GM21723 (cell line): ENCODE results near the gene PAQR6.
"Not testable (repeated sequence)": the region's sequence is repeated elsewhere in the genome, so short reads cannot be mapped to it uniquely, and the experiment has no call there.

ENCODE experiments used
- ATAC-seq: cut with Tn5 transposase; IDR thresholded peaks from one replicate; pipeline ENCODE4 v1.9.1; 2021; ENCODE audit warnings: mild to moderate bottlenecking, moderate library complexity; ENCODE audit not compliant: unreplicated experiment

PAQR6 gene

GRCh38 chr1:156233426-156234127 is 14.3 kb downstream of the PAQR6 start:
- ATAC-seq: no peak

GRCh38 chr1:156232201-156232894 is 15.5 kb downstream of the PAQR6 start:
- ATAC-seq: no peak

DNA sequence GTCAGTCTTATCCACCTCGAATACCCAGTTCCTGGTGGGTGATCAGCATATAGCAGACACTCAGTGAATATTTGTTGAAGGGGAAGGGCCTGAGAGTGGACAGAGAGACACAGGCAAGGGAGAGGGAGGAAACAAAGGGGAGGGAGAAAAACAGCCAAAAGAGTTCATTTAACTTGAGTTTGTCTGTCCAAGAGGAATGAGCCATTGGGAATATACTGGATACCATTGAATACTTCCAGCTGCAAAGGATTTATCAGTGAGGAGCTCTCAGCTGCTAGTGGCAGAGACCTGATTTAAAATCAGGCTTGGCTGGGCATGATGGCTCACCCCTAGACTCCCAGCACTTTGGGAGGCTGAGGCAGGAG is 17.4 kb downstream of the PAQR6 start:
- ATAC-seq: no peak

DNA sequence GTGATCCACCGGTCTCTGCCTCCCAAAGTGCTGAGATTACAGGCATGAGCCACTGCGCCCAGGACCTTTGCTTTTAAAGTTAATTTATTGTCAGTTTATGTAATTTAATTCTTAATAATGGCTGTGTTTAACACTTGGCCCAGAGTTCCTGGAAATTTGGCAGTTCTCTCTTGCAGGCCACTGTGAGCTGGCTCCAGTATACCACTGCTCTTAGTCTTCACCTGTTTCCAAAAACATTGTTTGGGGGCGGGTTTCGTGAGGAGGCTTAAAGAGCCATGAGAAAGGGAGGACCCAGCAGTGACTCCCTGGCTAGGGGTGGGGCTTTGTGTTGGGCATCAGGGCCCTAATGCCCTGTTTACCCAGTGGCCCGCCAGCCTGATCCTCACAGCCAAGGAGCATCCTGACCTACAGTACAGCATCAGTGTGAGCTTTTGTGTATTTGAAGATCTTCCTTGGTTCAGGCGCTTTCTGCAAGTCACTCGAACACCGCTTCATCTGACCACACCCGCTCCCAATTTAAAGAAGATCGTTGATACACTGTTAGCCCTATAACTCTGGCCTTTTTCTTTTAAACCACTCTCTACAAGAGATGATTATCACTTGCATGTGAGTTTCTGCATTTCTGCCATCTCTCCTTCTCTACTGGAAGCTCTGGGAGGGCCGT is 17.9 kb downstream of the PAQR6 start:
- ATAC-seq: no peak

DNA sequence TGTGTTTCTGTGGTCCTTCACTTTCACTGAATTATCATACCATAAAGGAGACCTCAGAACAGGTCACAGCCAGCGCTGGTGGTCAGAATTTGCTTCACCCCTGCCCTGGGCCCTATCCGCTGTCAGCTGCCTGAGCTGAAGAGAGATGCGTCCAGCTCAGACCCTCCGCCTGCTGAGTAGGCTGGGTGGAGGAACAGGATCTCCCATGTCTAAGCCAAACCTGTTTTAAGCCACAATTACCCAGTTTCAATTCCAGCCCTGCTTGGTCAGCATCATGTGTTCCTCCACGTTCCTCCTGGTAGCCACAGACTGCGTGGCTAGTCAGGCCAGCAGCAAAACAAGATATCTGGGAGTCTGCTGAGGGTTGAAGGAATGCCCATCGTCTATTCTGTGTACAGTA is 19.4 kb downstream of the PAQR6 start:
- no peak for ATAC-seq

DNA sequence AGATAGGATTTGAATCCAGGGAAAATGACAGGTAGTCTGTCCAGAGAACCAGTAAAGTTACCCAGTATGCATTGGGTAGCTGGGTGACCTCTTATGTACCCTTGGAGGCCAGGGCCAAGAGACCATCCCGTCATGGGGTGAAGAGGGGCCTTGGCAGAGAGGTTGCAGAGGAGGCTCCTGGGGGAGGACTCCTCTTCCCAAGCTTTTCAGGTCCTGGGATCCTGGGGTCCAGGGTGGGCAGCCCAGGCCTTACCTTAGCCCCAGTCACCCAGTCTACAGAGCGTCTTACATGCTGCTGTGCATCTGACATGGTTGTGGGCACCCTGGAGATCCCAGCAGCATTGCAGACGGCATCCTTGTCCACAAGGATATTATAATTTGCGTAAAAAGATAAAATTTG is 21.1 kb downstream of the PAQR6 start:
- peak; percentile 7 for ATAC-seq

DNA sequence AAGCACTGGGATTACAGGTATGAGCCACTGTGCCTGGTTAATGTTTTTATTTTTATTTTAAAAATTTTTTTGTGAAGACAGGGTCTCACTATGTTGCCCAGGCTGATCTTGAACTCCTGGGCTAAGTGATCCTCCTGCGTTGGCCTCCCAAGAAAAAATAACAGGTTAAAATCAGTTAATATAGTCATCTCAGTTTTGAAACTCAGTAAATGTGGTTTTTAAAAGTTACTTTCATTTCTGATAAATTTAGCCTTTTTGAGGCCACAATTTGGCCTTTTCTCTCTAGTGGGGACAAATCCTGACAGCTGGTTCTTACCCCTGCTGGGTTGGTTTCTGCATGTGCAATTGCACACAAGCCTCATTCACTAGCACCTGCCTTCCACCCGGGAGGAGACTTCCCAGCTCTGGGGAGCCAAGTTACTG is 21.7 kb downstream of the PAQR6 start:
- ATAC-seq: peak; percentile 87

DNA sequence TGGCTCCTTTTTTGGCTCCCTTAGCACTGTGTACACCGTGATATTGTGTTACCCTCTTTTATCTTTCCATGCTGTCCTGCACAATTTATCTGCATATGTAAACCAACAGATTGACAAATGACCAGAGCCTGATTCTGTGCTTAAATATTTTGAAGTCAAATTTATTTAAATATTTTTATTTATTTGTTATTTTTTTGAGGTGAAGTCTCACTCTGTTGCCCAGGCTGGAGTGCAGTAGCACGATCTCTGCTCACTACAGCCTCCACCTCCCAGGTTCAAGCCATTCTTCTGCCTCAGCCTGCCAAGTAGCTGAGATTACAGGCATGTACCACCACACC is 22.2 kb downstream of the PAQR6 start:
- ATAC-seq: no peak

GRCh38 chr1:156221986-156222692 is 25.7 kb downstream of the PAQR6 start:
- no peak for ATAC-seq

- ATAC-seq: no peak
These were observed 27.6 kb downstream of the PAQR6 start for GRCh38 chr1:156220226-156220625.

DNA sequence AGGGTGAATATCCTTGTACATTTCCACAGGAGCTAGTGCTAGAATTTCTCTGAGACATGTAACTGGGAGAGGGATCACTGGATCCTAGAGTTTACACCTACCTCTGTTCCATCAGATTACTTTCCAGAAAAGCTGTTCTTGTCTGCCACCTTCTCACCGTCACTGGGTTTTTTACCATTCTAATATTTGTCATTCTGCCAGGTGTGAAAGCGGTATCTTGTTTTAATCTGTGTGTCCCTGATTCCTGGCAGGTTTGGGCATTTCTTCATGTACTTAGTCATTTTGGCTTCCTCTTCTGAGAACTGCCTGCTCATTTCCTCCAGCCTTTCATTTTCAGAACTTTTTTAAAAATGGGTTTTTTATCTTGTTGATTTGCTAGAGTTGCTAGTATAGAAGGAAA is 30.0 kb downstream of the PAQR6 start:
- ATAC-seq: no peak

DNA sequence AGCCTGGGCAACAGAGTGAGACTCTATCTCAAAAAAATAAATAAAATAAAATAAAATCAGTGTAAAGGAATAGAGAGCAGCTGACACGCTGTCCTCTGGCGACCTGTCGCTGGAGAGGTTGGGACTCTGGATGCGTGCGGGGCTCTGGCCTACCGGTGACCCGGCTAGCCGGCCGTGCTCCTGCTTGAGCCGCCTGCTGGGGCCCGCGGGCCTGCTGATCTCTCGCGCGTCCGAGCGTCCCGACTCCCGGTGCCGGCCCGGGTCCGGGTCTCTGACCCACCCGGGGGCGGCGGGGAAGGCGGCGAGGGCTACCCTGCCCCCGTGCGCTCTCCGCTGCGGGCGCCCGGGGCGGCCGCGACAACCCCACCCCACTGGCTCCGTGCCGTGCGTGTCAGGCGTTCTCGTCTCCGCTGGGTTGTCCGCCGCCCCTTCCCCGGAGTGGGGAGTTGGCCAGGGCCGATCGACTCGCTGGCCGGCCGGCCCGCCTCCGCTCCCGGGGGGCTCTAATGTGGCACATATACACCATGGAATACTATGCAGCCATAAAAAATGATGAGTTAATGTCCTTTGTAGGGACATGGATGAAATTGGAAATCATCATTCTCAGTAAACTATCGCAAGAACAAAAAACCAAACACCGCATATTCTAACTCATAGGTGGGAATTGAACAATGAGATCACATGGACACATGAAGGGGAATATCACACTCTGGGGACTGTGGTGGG is 31.3 kb downstream of the PAQR6 start:
- ATAC-seq: not testable (repeated sequence)

DNA sequence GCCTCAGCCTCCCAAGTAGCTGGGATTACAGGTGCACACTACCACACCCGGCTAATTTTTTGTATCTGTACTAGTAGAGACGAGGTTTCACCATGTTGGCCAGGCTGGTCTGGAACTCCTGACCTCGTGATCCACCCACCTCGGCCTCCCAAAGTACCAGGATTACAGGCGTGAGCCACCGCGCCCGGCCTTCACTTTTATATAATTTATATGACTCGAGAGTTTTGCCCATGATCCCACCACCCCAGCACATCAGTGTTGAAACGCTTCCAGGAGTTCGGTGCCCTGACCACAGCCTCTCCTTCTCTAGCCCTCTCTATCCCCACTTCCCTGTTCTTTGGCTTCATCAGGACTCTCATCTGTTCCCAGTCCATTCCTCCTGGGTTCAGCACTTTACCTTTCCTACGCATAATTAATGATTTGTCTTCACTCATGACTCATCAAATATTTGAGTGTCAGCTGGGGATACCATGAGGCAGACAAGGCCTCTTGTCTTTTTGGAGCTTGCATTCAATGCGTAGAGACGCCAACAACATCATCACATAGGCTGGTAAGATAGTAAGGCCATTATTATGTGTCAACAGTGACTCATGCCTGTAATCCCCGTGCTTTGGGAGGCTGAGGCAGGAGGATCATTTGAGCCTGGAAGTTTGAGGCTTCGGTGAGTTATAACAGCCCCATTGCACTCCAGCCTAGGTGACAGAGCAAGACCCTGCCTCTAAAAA is 33.7 kb downstream of the PAQR6 start:
- ATAC-seq: no peak

DNA sequence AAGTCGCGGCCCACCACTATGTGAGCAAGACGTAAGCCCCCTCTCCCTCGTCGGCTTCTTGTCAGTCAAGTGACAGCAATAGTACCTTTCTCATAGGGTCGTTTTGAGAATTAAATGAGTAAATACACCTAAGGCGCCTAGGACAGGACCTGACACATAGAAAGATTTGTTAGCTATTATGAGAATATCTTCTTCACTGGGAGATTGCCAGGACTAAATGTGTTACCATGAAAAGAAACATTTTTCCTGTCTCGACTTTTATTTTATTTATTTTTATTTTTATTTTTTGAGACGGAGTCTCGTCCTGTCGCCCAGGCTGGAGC is 34.3 kb downstream of the PAQR6 start:
- ATAC-seq: no peak

DNA sequence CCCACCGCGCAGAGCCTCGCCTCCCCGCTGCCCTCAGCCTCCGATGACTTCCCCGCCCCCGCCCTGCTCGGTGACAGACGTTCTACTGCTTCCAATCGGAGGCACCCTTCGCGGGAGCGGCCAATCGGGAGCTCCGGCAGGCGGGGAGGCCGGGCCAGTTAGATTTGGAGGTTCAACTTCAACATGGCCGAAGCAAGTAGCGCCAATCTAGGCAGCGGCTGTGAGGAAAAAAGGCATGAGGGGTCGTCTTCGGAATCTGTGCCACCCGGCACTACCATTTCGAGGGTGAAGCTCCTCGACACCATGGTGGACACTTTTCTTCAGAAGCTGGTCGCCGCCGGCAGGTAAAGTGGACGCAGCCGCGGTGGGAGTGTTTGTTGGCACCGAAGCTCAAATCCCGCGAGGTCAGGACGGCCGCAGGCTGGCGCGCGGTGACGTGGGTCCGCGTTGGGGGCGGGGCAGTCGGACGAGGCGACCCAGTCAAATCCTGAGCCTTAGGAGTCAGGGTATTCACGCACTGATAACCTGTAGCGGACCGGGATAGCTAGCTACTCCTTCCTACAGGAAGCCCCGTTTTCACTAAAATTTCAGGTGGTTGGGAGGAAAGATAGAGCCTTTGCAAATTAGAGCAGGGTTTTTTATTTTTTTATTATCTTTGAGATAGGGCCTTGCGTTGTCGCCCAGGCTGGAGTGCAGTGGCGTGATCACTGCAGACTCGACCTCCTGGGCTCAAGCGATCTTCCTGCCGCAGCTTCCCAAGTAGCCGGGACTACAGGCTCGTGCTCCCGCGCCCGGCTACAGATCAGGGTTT is 34.8 kb downstream of the PAQR6 start, which contains the start of gene PMF1:
Gene PMF1, plus strand, starts transcription at position 175 of the 811 bp plus-strand sequence. Its CDS starts 9 bp downstream, at position 184.
- peak; percentile 87 for ATAC-seq

- no peak for ATAC-seq
These were observed 35.7 kb downstream of the PAQR6 start for GRCh38 chr1:156212130-156212529.

DNA sequence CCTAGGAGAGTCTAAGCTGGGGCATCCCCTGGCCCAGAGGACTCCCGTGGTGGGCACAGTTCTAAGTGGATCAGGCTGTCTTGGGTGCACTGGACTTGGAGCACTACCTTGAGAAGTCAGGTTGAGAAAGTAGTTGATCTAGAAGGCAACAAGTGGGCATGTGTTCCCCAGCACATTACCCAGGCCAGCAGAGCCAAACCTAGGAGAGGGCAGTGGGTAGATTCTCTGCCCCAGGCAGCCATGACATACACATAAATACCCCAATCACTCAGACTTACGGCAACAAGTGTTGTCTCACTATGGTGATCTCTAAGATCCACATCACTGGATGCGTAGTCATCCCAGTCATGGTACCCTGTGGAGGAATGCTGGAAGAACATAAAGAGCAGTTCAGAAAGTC is 36.6 kb downstream of the PAQR6 start:
- ATAC-seq: no peak

- ATAC-seq: no peak
These were observed 43.2 kb downstream of the PAQR6 start for GRCh38 chr1:156204686-156205085.

DNA sequence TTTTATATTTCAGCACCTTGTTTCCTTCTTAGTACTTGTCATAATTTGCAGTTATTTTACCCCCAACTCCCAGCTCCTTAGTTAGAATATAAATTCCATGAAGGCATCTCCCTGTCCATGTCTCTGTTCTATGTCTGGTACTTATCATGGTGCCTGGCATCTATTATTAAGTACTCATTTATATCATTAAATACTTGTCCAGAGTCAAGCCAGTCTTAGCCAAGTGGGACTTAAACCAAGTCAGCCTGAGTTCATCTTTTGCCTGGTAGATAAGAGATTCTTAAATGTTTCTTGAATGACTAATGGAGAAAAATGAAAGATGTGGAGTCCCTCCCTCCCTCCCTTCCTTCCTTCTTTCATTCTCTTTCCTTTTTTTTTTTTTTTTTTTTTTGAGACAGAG is 44.5 kb downstream of the PAQR6 start:
- no peak for ATAC-seq

DNA sequence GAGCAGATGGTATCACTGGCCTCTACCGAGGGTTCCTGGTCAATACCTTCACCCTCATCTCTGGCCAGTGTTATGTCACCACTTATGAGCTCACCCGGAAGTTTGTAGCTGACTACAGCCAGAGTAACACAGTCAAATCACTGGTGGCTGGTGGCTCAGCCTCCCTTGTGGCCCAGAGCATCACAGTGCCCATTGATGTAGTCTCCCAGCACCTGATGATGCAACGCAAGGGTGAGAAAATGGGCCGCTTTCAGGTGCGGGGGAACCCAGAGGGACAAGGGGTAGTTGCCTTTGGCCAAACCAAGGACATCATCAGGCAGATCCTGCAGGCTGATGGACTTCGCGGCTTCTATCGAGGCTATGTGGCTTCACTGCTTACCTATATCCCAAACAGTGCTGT is 47.8 kb downstream of the PAQR6 start:
- ATAC-seq: no peak
